Kidney (tissue), 14 donors: Measurements from ENCODE around the gene APOH. TPM values are rescaled to one million over a fixed set of nuclear protein-coding genes. Genes with fewer than 3 reads are reported as not detected.

Experiments used
- DNase-seq, 5 donors: peaks; one replicate each; pipeline ENCODE4 v3.0.0-alpha.2; 2013 to 2020
- FAIRE-seq: peaks from 2 replicates; lab custom pipeline; 2012; peaks lifted over from hg19 to GRCh38; lab: Jason Lieb, UNC
- H3K27ac ChIP-seq, 2 donors: one replicate each; pipeline ENCODE4 v1.7.0; 2013; ENCODE audit warnings: low read depth in 2 of 2, low read length in 2 of 2, inconsistent platforms in 1 of 2
- H3K27me3 ChIP-seq: one replicate; pipeline ENCODE4 v1.7.1; 2013; ENCODE audit warnings: low read length, inconsistent platforms; ENCODE audit not compliant: control insufficient read depth, insufficient read depth
- H3K36me3 ChIP-seq, 3 donors: one replicate each; pipeline versions ENCODE4 v1.7.0 to v1.7.1; 2013; ENCODE audit warnings: low read length in 3 of 3, control low read depth in 1 of 3, inconsistent platforms in 1 of 3; ENCODE audit not compliant: insufficient read depth in 3 of 3, control insufficient read depth in 2 of 3
- H3K4me1 ChIP-seq, 3 donors: one replicate each; pipeline versions ENCODE4 v1.7.0 to v1.7.1; 2013; ENCODE audit warnings: low read length in 3 of 3, inconsistent platforms in 1 of 3, low read depth in 1 of 3; ENCODE audit not compliant: control insufficient read depth in 2 of 3, insufficient read depth in 2 of 3
- H3K4me3 ChIP-seq, 3 donors: one replicate each; pipeline versions ENCODE4 v1.7.0 to v1.8.1; 2013; ENCODE audit warnings: low read length in 3 of 3, control low read depth in 1 of 3, inconsistent platforms in 1 of 3
- H3K9ac ChIP-seq, 3 donors: one replicate each; pipeline versions ENCODE4 v1.7.0 to v1.7.1; 2013; ENCODE audit warnings: low read length in 3 of 3, control low read depth in 1 of 3, inconsistent platforms in 1 of 3
- H3K9me3 ChIP-seq, 3 donors: one replicate each; pipeline versions ENCODE4 v1.7.0 to v1.7.1; 2013; ENCODE audit warnings: low read length in 3 of 3, control low read depth in 1 of 3, inconsistent platforms in 1 of 3; ENCODE audit not compliant: control insufficient read depth in 2 of 3, insufficient read depth in 1 of 3
- intact Hi-C: fragments of 100-400 bp; cut with DNase I; formaldehyde crosslinking; loops from one replicate; pipeline ENCODE4 v1.11.1; 2022
- polyA plus RNA-seq: library from polyadenylated mRNA; stranded (reverse); fragments of 350-450 nt; fragmentation: Illumina TruSeq; extraction: RNeasy Lipid Tissue Mini Kit (QIAGEN cat#74804); gene quantifications from one replicate; pipeline ENCODE4 v1.2.3, GENCODE V29; 2014; ENCODE audit warnings: low read depth, low replicate concordance; ENCODE audit not compliant: insufficient read depth
- total RNA-seq: library from RNA; stranded (reverse); fragmentation: NEBNext Ultra II Directional; extraction: Animal tissue kit (Norgen Biotek cat#: 25700); gene quantifications from one replicate; pipeline ENCODE4 v1.2.1, GENCODE V29; 2021
- TF ChIP-seq, protein P1 (sequence below): IDR thresholded peaks from 3 replicates; pipeline ENCODE4 v1.5.1; 2012; ENCODE audit warnings: mild to moderate bottlenecking, moderate library complexity, borderline replicate concordance; ENCODE audit not compliant: insufficient read depth; ENCODE audit errors: extremely low read depth
- donor health status: control.
- donor health status: control.
- donor health status: control.
- donor health status: control.
- donor health status: control.
- donor health status: DM: yes; HTN: yes; CAD: no.
- donor health status: Normal renal cell carcinoma (clear cell type).

The APOH gene
- total and polyA plus RNA-seq, 2 donors from 2014 or later = 13.5 TPM; not detected in 1

DNA sequence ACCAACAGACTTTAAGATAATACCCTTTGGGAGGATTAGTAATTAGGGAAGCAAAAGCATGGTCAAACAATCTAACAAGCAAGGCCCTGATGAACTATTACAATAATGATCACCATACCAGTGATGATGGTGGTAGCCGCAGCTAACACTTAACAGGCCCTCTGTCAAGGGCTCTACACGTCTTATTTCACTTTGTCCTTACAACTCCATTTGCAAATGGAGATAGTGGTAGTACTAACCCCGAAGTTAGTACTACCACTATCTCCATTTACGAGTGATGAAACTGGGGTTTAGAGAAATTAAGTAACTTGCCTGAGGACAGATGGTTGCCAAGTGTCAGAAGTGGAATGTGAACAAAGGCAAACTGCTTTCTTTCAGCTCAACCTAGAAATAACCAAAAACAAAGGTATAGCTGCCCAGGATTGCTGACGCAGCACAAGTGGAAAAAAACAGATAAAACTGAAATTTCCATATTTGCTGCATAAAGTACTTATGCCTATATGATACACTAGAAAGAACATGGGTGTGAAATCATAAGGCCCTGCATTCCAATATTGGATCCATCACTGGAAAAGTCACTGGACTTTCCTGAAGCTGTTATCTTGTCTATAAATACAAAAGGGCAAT lies 61.9 kb downstream of the APOH start:
- no peak for FAIRE-seq
- intact Hi-C loops = no loop called here

DNA sequence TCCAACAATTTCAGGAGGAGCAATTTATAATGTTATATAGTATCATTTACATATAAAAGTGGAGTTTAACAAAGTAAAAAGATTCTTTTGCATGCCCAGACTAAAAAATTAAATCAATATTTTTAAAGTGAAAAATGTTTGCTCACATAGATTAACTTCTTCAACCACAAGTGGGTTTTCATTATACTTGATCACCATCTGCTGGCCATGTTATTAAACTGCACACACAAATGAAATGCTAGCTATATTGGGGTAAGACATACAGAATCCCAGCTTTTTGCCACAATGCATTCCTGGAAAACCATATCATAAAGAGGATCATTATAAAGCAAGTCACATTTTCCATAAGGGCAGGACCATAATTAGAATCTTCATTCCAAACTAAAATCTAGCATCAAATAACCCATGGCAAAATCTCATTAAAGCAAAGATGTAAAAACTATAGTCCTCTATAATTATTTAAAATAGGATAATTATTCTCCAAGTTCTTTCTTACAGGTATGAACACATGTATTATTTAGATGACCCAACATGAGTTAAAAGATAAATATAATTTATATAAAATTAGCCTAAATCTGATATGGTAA lies 63.6 kb downstream of the APOH start:
- H3K9me3 ChIP-seq = no peaks in the 10 kb centered on the region
- H3K27ac ChIP-seq = no peak overlapping the region
- H3K9ac ChIP-seq = no peak overlapping the region
- H3K36me3 ChIP-seq = peaks cover 0 to 2% (median 0%) of the 10 kb centered on the region in 3 donors
- peak in 2 of 5 donors; percentile 69 to 73 for DNase-seq
- no peaks in the 10 kb centered on the region for H3K27me3 ChIP-seq
- intact Hi-C loops = no loop called here
- TF ChIP-seq, protein P1, sequence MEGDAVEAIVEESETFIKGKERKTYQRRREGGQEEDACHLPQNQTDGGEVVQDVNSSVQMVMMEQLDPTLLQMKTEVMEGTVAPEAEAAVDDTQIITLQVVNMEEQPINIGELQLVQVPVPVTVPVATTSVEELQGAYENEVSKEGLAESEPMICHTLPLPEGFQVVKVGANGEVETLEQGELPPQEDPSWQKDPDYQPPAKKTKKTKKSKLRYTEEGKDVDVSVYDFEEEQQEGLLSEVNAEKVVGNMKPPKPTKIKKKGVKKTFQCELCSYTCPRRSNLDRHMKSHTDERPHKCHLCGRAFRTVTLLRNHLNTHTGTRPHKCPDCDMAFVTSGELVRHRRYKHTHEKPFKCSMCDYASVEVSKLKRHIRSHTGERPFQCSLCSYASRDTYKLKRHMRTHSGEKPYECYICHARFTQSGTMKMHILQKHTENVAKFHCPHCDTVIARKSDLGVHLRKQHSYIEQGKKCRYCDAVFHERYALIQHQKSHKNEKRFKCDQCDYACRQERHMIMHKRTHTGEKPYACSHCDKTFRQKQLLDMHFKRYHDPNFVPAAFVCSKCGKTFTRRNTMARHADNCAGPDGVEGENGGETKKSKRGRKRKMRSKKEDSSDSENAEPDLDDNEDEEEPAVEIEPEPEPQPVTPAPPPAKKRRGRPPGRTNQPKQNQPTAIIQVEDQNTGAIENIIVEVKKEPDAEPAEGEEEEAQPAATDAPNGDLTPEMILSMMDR = peak; percentile 60
- H3K4me1 ChIP-seq = no peaks in the 10 kb centered on the region
- no peak overlapping the region for H3K4me3 ChIP-seq
- peak; percentile 98 for FAIRE-seq

More for the DNA sequence above, 61.9 kb downstream of the APOH start:
- H3K4me1 ChIP-seq = no peaks in the 10 kb centered on the region
- H3K36me3 ChIP-seq = peaks cover 0 to 2% (median 0%) of the 10 kb centered on the region in 3 donors
- H3K4me3 ChIP-seq = no peak overlapping the region
- no peak for DNase-seq
- no peak overlapping the region for H3K27ac ChIP-seq
- H3K9me3 ChIP-seq = no peaks in the 10 kb centered on the region
- no peaks in the 10 kb centered on the region for H3K27me3 ChIP-seq
- no peak overlapping the region for H3K9ac ChIP-seq
- TF ChIP-seq, protein P1 = no peak

Other genes starting within 250 kb of the APOH start
- gene CEP112, start 37.3 kb downstream of the APOH start, total RNA-seq = 27.4 TPM
- gene CEP112, start 37.3 kb downstream of the APOH start, polyA plus RNA-seq = 17.0 TPM
- 50.8 TPM for gene PRKCA, start 73.2 kb upstream of the APOH start, total RNA-seq
- 8.0 TPM for gene PRKCA, start 73.2 kb upstream of the APOH start, polyA plus RNA-seq